ENCODE measurements around the gene ULK2. TPM values are rescaled to one million over a fixed set of nuclear protein-coding genes. Genes with fewer than 3 reads are reported as not detected.

ULK2 gene
- total RNA-seq, 1 donor from 2014 or later = 20.6 TPM

- Histone ChIP-seq H3K9me3 (ENCODE audit: low read depth) (peaks cover 6% of the 10 kb centered on the region), H3F3A (ENCODE audit: low read depth) (no peaks in the 10 kb centered on the region), H3K27me3 (no peaks in the 10 kb centered on the region), H3K9ac (no peak overlapping the region), H3K79me2 (ENCODE audit: low read depth) (no peaks in the 10 kb centered on the region), H3K36me3 (peaks cover 26% of the 10 kb centered on the region), H3K4me3 (no peak overlapping the region), H3K4me1 (no peaks in the 10 kb centered on the region), H4K20me1 (ENCODE audit: low read depth) (no peaks in the 10 kb centered on the region), H3K27ac (no peak overlapping the region), H2AFZ (replicated peaks) (no peak overlapping the region), H3K4me2 (no peak overlapping the region)
- H3K9me3 Mint-ChIP-seq = peaks cover 9% of the 10 kb centered on the region
- no peak for TF ChIP-seq CTCF (IDR thresholded peaks at IDR 0.05)
- no peak for TF ChIP-seq EZH2 (IDR thresholded peaks at IDR 0.05)
- no peak for TF ChIP-seq EZH2phosphoT487 (IDR thresholded peaks at IDR 0.05)
- no peak overlapping the region for H3K4me3 Mint-ChIP-seq
- DNase-seq (ENCODE audit: low spot score) = no peak
- H3K27me3 Mint-ChIP-seq (ENCODE audit: insufficient read depth, low read depth) = no peaks in the 10 kb centered on the region
- no peak overlapping the region for H3K27ac Mint-ChIP-seq
- H3K4me1 Mint-ChIP-seq = no peaks in the 10 kb centered on the region
- peaks cover 51% of the 10 kb centered on the region for H3K36me3 Mint-ChIP-seq
Observed at GRCh38 chr17:19799796-19800195, 67.9 kb downstream of the ULK2 start.

GRCh38 chr17:19796457-19796856 is 71.3 kb downstream of the ULK2 start:
- Histone ChIP-seq H3K4me3 (no peak overlapping the region), H4K20me1 (ENCODE audit: low read depth) (no peaks in the 10 kb centered on the region), H3K27me3 (no peaks in the 10 kb centered on the region), H3K79me2 (ENCODE audit: low read depth) (no peaks in the 10 kb centered on the region), H3K9me3 (ENCODE audit: low read depth) (peaks cover 6% of the 10 kb centered on the region), H3F3A (ENCODE audit: low read depth) (no peaks in the 10 kb centered on the region), H3K9ac (no peak overlapping the region), H3K4me1 (no peaks in the 10 kb centered on the region), H2AFZ (replicated peaks) (no peak overlapping the region), H3K36me3 (peaks cover 34% of the 10 kb centered on the region), H3K27ac (no peak overlapping the region), H3K4me2 (no peak overlapping the region)
- peaks cover 76% of the 10 kb centered on the region for H3K36me3 Mint-ChIP-seq
- H3K27ac Mint-ChIP-seq = no peak overlapping the region
- H3K4me3 Mint-ChIP-seq = no peak overlapping the region
- peaks cover 22% of the 10 kb centered on the region for H3K9me3 Mint-ChIP-seq
- DNase-seq (ENCODE audit: low spot score) = no peak
- peaks cover 4% of the 10 kb centered on the region for H3K4me1 Mint-ChIP-seq
- no peak for TF ChIP-seq EZH2phosphoT487 (IDR thresholded peaks at IDR 0.05)
- no peak for TF ChIP-seq EZH2 (IDR thresholded peaks at IDR 0.05)
- peaks cover 4% of the 10 kb centered on the region for H3K27me3 Mint-ChIP-seq (ENCODE audit: insufficient read depth, low read depth)

- no peak overlapping the region for H2AFZ ChIP-seq (replicated peaks)
- H4K20me1 ChIP-seq (ENCODE audit: low read depth) = no peaks in the 10 kb centered on the region
- peaks cover 30% of the 10 kb centered on the region for H3K36me3 ChIP-seq
- no peaks in the 10 kb centered on the region for H3K79me2 ChIP-seq (ENCODE audit: low read depth)
- Mint-ChIP-seq H3K9me3 (peaks cover 20% of the 10 kb centered on the region), H3K27me3 (ENCODE audit: insufficient read depth, low read depth) (peaks cover 4% of the 10 kb centered on the region), H3K36me3 (peaks cover 76% of the 10 kb centered on the region), H3K27ac (no peak overlapping the region), H3K4me1 (peaks cover 14% of the 10 kb centered on the region), H3K4me3 (no peak overlapping the region)
- DNase-seq (ENCODE audit: low spot score) = no peak
- H3K4me1 ChIP-seq = no peaks in the 10 kb centered on the region
- no peak overlapping the region for H3K27ac ChIP-seq
- H3K4me2 ChIP-seq = no peak overlapping the region
- H3K27me3 ChIP-seq = no peaks in the 10 kb centered on the region
- H3K9me3 ChIP-seq (ENCODE audit: low read depth) = peaks cover 6% of the 10 kb centered on the region
- H3K9ac ChIP-seq = no peak overlapping the region
- no peak overlapping the region for H3K4me3 ChIP-seq
- no peak for TF ChIP-seq EZH2 (IDR thresholded peaks at IDR 0.05)
- TF ChIP-seq EZH2phosphoT487 (IDR thresholded peaks at IDR 0.05) = no peak
- TF ChIP-seq CTCF (IDR thresholded peaks at IDR 0.05) = no peak
- no peaks in the 10 kb centered on the region for H3F3A ChIP-seq (ENCODE audit: low read depth)
Observed at GRCh38 chr17:19791918-19792550, 75.7 kb downstream of the ULK2 start.

GRCh38 chr17:19787733-19788357 is 79.9 kb downstream of the ULK2 start:
- Histone ChIP-seq H4K20me1 (ENCODE audit: low read depth) (no peaks in the 10 kb centered on the region), H3K4me3 (no peak overlapping the region), H3F3A (ENCODE audit: low read depth) (no peaks in the 10 kb centered on the region), H2AFZ (replicated peaks) (no peak overlapping the region), H3K4me1 (no peaks in the 10 kb centered on the region), H3K9ac (no peak overlapping the region), H3K27me3 (no peaks in the 10 kb centered on the region), H3K4me2 (no peak overlapping the region), H3K27ac (no peak overlapping the region), H3K79me2 (ENCODE audit: low read depth) (no peaks in the 10 kb centered on the region), H3K9me3 (ENCODE audit: low read depth) (no peaks in the 10 kb centered on the region), H3K36me3 (no peaks in the 10 kb centered on the region)
- Mint-ChIP-seq H3K9me3 (peaks cover 6% of the 10 kb centered on the region), H3K36me3 (peaks cover 40% of the 10 kb centered on the region), H3K4me3 (no peak overlapping the region), H3K27me3 (ENCODE audit: insufficient read depth, low read depth) (peaks cover 2% of the 10 kb centered on the region), H3K4me1 (peaks cover 14% of the 10 kb centered on the region), H3K27ac (no peak overlapping the region)
- DNase-seq (ENCODE audit: low spot score) = no peak
- no peak for TF ChIP-seq EZH2phosphoT487 (IDR thresholded peaks at IDR 0.05)
- no peak for TF ChIP-seq CTCF (IDR thresholded peaks at IDR 0.05)
- TF ChIP-seq EZH2 (IDR thresholded peaks at IDR 0.05) = no peak

Data from neural progenitor cell (in vitro differentiated cells).